ENCODE data around the gene MBIP. TPM values are rescaled to one million over a fixed set of nuclear protein-coding genes. Genes with fewer than 3 reads are reported as not detected.

Gene MBIP, protein sequence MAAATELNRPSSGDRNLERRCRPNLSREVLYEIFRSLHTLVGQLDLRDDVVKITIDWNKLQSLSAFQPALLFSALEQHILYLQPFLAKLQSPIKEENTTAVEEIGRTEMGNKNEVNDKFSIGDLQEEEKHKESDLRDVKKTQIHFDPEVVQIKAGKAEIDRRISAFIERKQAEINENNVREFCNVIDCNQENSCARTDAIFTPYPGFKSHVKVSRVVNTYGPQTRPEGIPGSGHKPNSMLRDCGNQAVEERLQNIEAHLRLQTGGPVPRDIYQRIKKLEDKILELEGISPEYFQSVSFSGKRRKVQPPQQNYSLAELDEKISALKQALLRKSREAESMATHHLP
- total RNA-seq = 10 to 100 TPM; 15.7 to 15.8 TPM

DNA sequence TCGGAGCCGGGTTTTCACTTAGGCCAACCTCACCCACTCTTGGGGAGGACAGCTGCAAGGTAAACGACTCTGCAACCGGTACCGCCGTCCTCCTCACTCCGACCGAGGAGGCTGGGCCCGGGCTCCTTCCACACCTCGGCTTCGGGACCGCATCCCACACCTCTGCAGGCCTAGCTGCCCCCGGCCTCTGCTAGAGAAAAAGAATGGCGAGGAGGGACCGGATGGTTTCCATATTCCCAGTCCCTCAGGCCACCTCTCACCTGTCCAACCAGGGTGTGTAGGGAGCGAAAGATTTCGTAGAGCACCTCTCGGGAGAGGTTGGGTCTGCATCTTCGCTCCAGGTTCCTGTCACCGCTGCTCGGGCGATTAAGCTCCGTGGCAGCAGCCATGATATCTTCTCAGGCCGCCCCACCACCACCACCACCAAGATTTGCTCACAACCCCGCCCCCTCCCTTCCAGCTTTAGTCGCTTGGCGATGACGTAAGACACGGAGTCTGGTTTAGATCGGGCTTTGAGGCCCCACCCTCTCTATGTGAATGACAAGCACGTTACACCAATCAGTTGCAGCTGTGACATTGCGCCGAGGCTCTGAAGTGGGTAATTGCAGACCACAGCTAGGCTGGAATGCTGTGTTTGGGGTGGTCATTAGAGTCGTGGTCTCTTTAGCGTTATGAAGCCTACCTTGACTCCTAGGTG lies at the start of gene MBIP:
Gene MBIP, minus strand, starts transcription at position 438 of the 697 bp plus-strand sequence. Its CDS starts 49 bp downstream, at position 389.

Other genes starting within 250 kb of the MBIP start
- gene PTCSC3, start 143.9 kb downstream of the MBIP start, total RNA-seq = not detected
- gene NKX2-1, start 199.6 kb upstream of the MBIP start, total RNA-seq = not detected

Data from melanocyte of skin (primary cell).